ENCODE measurements around the gene PAK2. TPM values are rescaled to one million over a fixed set of nuclear protein-coding genes. Genes with fewer than 3 reads are reported as not detected.

PAK2 gene
- total and polyA plus RNA-seq, 3 donors from 2014 or later = 30.7 to 49.2 (median 47.4) TPM

- 68 to 78% methylated on average over 6 of the region's 6 CpGs for WGBS, 2 donors
- Histone ChIP-seq H3K36me3 (ENCODE audit: low read depth, missing control alignments) (no peaks in the 10 kb centered on the region), H3K27me3 (no peaks in the 10 kb centered on the region), H3K4me1 (peaks cover 5% of the 10 kb centered on the region), H3K27ac (peak overlapping the region; percentile 29 to 49), H3K9me3 (no peaks in the 10 kb centered on the region), H3K4me3 (no peak overlapping the region)
- TF ChIP-seq POLR2A (IDR thresholded peaks at IDR 0.05) = no peak
- TF ChIP-seq, protein P1, sequence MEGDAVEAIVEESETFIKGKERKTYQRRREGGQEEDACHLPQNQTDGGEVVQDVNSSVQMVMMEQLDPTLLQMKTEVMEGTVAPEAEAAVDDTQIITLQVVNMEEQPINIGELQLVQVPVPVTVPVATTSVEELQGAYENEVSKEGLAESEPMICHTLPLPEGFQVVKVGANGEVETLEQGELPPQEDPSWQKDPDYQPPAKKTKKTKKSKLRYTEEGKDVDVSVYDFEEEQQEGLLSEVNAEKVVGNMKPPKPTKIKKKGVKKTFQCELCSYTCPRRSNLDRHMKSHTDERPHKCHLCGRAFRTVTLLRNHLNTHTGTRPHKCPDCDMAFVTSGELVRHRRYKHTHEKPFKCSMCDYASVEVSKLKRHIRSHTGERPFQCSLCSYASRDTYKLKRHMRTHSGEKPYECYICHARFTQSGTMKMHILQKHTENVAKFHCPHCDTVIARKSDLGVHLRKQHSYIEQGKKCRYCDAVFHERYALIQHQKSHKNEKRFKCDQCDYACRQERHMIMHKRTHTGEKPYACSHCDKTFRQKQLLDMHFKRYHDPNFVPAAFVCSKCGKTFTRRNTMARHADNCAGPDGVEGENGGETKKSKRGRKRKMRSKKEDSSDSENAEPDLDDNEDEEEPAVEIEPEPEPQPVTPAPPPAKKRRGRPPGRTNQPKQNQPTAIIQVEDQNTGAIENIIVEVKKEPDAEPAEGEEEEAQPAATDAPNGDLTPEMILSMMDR (IDR thresholded peaks at IDR 0.05) = no peak
- DNase-seq = no peak
- intact Hi-C loops (cut with DNase I; ENCODE audit: low total_unique reads) = no loop called here
These were observed 33.2 kb downstream of the PAK2 start for GRCh38 chr3:196772897-196773296.

DNA sequence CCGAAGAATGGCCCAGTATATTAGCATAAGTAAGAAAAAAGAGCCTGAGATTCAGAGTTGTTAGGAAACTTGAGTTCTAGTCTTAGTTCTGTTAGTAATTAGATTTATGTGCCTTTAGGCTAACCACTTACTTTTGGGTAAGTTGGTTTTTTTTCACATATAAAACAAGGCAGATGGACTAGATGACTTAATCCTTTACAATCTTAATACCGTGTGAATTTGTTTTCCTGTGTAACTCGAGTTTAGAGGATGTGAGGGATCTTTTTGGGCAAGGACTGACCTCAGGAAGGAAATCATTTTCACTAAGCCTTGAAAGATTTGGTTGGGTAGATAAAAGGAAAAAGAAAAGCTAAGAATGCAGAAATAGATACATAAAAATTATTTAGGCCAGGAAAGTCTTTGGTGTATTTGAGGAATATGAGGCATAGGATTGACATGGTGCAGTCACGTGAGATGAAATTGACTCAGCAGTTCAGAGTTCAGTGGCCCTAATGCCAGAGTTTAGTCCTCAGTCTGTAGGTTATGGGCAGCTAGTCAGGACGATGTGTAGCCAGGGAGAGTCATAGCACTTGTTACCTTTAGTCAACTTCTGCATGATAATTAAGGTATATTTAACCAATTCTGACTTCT is 34.6 kb downstream of the PAK2 start:
- intact Hi-C loops (cut with DNase I; ENCODE audit: low total_unique reads) = no loop called here
- H3K27me3 ChIP-seq = no peaks in the 10 kb centered on the region
- H3K9me3 ChIP-seq = no peaks in the 10 kb centered on the region
- H3K36me3 ChIP-seq (ENCODE audit: low read depth, missing control alignments) = no peaks in the 10 kb centered on the region
- peaks cover 5% of the 10 kb centered on the region for H3K4me1 ChIP-seq
- TF ChIP-seq, protein P1 (IDR thresholded peaks at IDR 0.05) = no peak
- TF ChIP-seq POLR2A (IDR thresholded peaks at IDR 0.05) = no peak
- H3K27ac ChIP-seq = peak overlapping the region in 1 of 2 donors; percentile 1
- 61 to 62% methylated on average over 5 of the region's 5 CpGs for WGBS, 2 donors
- no peak overlapping the region for H3K4me3 ChIP-seq
- no peak for DNase-seq

- H3K27me3 ChIP-seq = no peaks in the 10 kb centered on the region
- H3K27ac ChIP-seq = peak overlapping the region in 1 of 2 donors; percentile 1
- peaks cover 5% of the 10 kb centered on the region for H3K4me1 ChIP-seq
- H3K4me3 ChIP-seq = no peak overlapping the region
- 90 to 93% methylated on average over 6 of the region's 6 CpGs for WGBS, 2 donors
- DNase-seq = no peak
- no peaks in the 10 kb centered on the region for H3K9me3 ChIP-seq
- no peaks in the 10 kb centered on the region for H3K36me3 ChIP-seq (ENCODE audit: low read depth, missing control alignments)
- TF ChIP-seq, protein P1 (IDR thresholded peaks at IDR 0.05) = no peak
- TF ChIP-seq POLR2A (IDR thresholded peaks at IDR 0.05) = no peak
- intact Hi-C loops (cut with DNase I; ENCODE audit: low total_unique reads) = no loop called here
These were observed 35.3 kb downstream of the PAK2 start for GRCh38 chr3:196774848-196775422.

GRCh38 chr3:196775938-196776337 is 36.3 kb downstream of the PAK2 start:
- no peak overlapping the region for H3K27ac ChIP-seq

More at GRCh38 chr3:196775938-196776337, 36.3 kb downstream of the PAK2 start:
- Histone ChIP-seq H3K9me3 (no peaks in the 10 kb centered on the region), H3K27me3 (no peaks in the 10 kb centered on the region), H3K4me3 (no peak overlapping the region), H3K36me3 (ENCODE audit: low read depth, missing control alignments) (no peaks in the 10 kb centered on the region), H3K4me1 (peaks cover 5% of the 10 kb centered on the region)
- intact Hi-C loops (cut with DNase I; ENCODE audit: low total_unique reads) = no loop called here
- no peak for TF ChIP-seq POLR2A (IDR thresholded peaks at IDR 0.05)
- TF ChIP-seq, protein P1 (IDR thresholded peaks at IDR 0.05) = no peak
- DNase-seq = no peak
- WGBS, 2 donors = 81 to 88% methylated on average over 9 of the region's 9 CpGs
